ENCODE results near the gene AFM. TPM values are rescaled to one million over a fixed set of nuclear protein-coding genes. Genes with fewer than 3 reads are reported as not detected.

The AFM gene
- total RNA-seq, 1 experiment from 2014 or later, result not detected

Other genes with a start within 250 kb of the AFM start
- gene ANKRD17, start 222.9 kb upstream of the AFM start, total RNA-seq (2014; rRNA removed; shearing (Covaris generic)), result 40.5 and 41.3 TPM in 2 replicates
- gene ALB, start 77.5 kb upstream of the AFM start, total RNA-seq (2014; rRNA removed; shearing (Covaris generic)), result 0.03 TPM in 1 of 2 replicates, not detected in the other
- 4.2 and 5.4 TPM in 2 replicates for gene AFP, start 45.5 kb upstream of the AFM start, total RNA-seq (2014; rRNA removed; shearing (Covaris generic))
- gene RASSF6, start 138.7 kb downstream of the AFM start, total RNA-seq (2014; rRNA removed; shearing (Covaris generic)), result 0.22 and 0.66 TPM in 2 replicates

All from H7 (cell line).